Lung (tissue), 12 donors: Measurements from ENCODE around the gene ENDOV. TPM values are rescaled to one million over a fixed set of nuclear protein-coding genes. Genes with fewer than 3 reads are reported as not detected.

Source experiments
- ATAC-seq: fragments of 200-7000 bp; cut with Tn5 transposase; one replicate; pipeline ENCODE4 v1.9.1; 2020; ENCODE audit warnings: moderate number of reproducible peaks; ENCODE audit not compliant: insufficient read depth, low FRiP score
- DNase-seq, 3 donors: peaks; one replicate each; pipeline ENCODE4 v3.0.0-alpha.2; 2013 to 2017
- H3K27ac ChIP-seq, 2 donors: one replicate each; pipeline ENCODE4 v1.5.1; 2013; ENCODE audit warnings: mild to moderate bottlenecking in 2 of 2, moderate library complexity in 2 of 2, control low read depth in 1 of 2, inconsistent platforms in 1 of 2, low read depth in 1 of 2, low read length in 1 of 2
- H3K27me3 ChIP-seq, 3 donors: one replicate each; pipeline ENCODE4 v1.5.1; 2013; ENCODE audit warnings: low read length in 2 of 3; ENCODE audit not compliant: control insufficient read depth in 3 of 3, insufficient read depth in 3 of 3
- H3K36me3 ChIP-seq, 4 donors: one replicate each; pipeline ENCODE4 v1.5.1; 2013; ENCODE audit warnings: low read length in 4 of 4, mild to moderate bottlenecking in 1 of 4, moderate library complexity in 1 of 4; ENCODE audit not compliant: control insufficient read depth in 4 of 4, insufficient read depth in 4 of 4
- H3K4me1 ChIP-seq, 5 donors: one replicate each; pipeline ENCODE4 v1.5.1; 2013; ENCODE audit warnings: low read length in 5 of 5, mild to moderate bottlenecking in 2 of 5, moderate library complexity in 1 of 5; ENCODE audit not compliant: control insufficient read depth in 5 of 5, insufficient read depth in 5 of 5
- H3K4me3 ChIP-seq: one replicate; pipeline ENCODE4 v1.5.1; 2013; ENCODE audit warnings: mild to moderate bottlenecking, control low read depth, moderate library complexity
- H3K9ac ChIP-seq, 2 donors: one replicate each; pipeline ENCODE4 v1.5.1; 2013; ENCODE audit warnings: low read length in 2 of 2, control low read depth in 1 of 2; ENCODE audit not compliant: insufficient read depth in 1 of 2
- H3K9me3 ChIP-seq, 4 donors: one replicate each; pipeline ENCODE4 v1.5.1; 2013; ENCODE audit warnings: low read length in 3 of 4, mild to moderate bottlenecking in 1 of 4, moderate library complexity in 1 of 4; ENCODE audit not compliant: control insufficient read depth in 4 of 4, insufficient read depth in 3 of 4
- WGBS, 2 donors: extraction: QIAGEN DNeasy Blood & Tissue Kit; methylation state at CpG; one replicate each; pipeline ENCODE4 v1.1.7; 2013; 5-methylcytosine and 5-hydroxymethylcytosine counted together
- polyA plus RNA-seq, 2 donors: library from polyadenylated mRNA; stranded (reverse); fragments of 200-250 nt; gene quantifications; one replicate each; pipeline ENCODE4 v1.2.1, GENCODE V29; 2013
- total RNA-seq, 2 donors: library from RNA; depleted of rRNA in 1 of 2; stranded (reverse); fragments of >200 nt in 1 of 2; gene quantifications; one replicate each; pipeline ENCODE4 v1.2.1, GENCODE V29; 2014 to 2021
- TF ChIP-seq, protein P1 (sequence below): IDR thresholded peaks from 2 replicates; pipeline ENCODE4 v1.5.1; 2012; ENCODE audit warnings: mild to moderate bottlenecking; ENCODE audit errors: control extremely low read depth, extremely low read depth
- donor health status: control.
- donor health status: control.
- donor health status: Bipolar disorder and iron deficiency.
- donor health status: healthy.
- donor health status: DM: yes; HTN: yes; CAD: no.

ENDOV gene
- total and polyA plus RNA-seq, 4 donors, result 11.8 to 28.8 (median 22.4) TPM

DNA sequence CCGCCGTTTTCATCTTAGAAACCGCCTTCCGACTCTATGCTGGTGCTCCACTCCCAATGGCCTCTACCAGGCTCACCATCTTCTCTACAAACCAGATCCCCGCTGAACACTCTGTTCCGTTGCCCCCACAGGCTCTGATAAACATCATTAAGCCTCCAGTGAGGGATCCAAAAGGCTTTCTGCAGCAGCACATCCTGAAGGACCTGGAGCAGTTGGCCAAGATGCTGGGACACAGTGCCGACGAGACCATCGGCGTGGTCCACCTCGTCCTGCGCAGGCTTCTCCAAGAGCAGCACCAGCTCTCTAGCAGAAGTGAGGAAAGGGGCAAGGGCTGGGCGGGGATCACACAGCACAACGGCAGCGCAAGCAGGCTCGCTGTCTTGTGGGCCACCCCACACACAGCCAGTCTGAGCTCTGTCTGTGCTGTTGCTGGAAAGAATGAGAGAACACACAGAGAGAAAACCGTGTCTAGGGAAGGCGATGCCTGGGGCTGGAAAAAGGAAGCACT is 33.5 kb upstream of the ENDOV start:
- no peak for DNase-seq
- peaks cover 15 to 69% (median 44%) of the 10 kb centered on the region in 4 donors for H3K36me3 ChIP-seq

DNA sequence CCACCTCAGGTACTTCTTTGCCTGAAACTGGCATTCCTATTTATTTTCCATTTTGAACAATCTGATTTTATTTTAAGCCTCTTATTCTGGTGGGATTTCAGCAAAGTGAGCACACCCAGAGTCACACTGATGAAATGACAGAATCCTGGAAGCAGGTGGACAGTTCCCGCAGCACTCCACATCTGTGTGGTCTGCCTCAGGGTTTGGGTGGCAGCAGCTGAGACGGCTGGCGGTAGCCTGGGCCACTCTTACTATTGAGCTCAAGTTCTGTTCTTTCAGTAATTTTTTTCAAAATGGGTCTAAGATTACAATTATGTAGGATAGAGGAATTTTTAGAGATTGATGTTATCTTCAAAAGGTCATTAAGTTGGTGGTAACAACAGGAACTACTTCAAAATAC is 32.5 kb upstream of the ENDOV start:
- H3K36me3 ChIP-seq, result peaks cover 12 to 72% (median 45%) of the 10 kb centered on the region in 4 donors
- no peak overlapping the region for H3K27ac ChIP-seq
- no peak overlapping the region for H3K9ac ChIP-seq
- no peak for DNase-seq
- no peaks in the 10 kb centered on the region for H3K9me3 ChIP-seq
- no peaks in the 10 kb centered on the region for H3K4me1 ChIP-seq
- WGBS, 2 donors, result 94 to 98% methylated on average over 3 of the region's 3 CpGs
- no peak overlapping the region for H3K4me3 ChIP-seq
- H3K27me3 ChIP-seq, result no peaks in the 10 kb centered on the region
- ATAC-seq, result no peak
- TF ChIP-seq, protein P1, sequence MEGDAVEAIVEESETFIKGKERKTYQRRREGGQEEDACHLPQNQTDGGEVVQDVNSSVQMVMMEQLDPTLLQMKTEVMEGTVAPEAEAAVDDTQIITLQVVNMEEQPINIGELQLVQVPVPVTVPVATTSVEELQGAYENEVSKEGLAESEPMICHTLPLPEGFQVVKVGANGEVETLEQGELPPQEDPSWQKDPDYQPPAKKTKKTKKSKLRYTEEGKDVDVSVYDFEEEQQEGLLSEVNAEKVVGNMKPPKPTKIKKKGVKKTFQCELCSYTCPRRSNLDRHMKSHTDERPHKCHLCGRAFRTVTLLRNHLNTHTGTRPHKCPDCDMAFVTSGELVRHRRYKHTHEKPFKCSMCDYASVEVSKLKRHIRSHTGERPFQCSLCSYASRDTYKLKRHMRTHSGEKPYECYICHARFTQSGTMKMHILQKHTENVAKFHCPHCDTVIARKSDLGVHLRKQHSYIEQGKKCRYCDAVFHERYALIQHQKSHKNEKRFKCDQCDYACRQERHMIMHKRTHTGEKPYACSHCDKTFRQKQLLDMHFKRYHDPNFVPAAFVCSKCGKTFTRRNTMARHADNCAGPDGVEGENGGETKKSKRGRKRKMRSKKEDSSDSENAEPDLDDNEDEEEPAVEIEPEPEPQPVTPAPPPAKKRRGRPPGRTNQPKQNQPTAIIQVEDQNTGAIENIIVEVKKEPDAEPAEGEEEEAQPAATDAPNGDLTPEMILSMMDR, result no peak

More for the DNA sequence above, 33.5 kb upstream of the ENDOV start:
- TF ChIP-seq, protein P1, result no peak
- H3K9ac ChIP-seq, result no peak overlapping the region
- H3K4me1 ChIP-seq, result no peaks in the 10 kb centered on the region
- no peak for ATAC-seq
- 96% methylated on average over 18 of the region's 18 CpGs for WGBS, 2 donors
- no peak overlapping the region for H3K27ac ChIP-seq
- H3K9me3 ChIP-seq, result no peaks in the 10 kb centered on the region
- no peaks in the 10 kb centered on the region for H3K27me3 ChIP-seq
- H3K4me3 ChIP-seq, result no peak overlapping the region

DNA sequence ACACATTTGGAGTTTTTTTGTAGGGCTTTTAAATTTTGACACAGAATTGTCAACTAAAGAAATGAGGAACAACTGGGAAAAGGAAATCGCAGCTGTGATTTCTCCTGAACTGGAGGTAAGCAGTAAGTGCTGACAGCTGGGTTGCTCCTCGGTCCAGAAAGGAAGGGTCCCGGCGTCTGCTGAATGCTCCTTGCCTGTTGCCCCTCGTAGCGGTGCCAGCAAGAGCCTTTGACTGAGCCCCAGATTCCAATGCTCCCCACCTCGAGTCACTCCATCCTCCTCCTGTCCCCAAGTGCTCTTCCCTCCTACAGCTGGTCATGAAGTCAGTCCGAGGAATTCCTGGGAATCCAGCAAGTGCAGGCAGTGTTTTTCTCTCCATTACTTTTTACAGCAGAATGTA is 32.0 kb upstream of the ENDOV start:
- Histone ChIP-seq H3K9ac (no peak overlapping the region), H3K27me3 (no peaks in the 10 kb centered on the region), H3K9me3 (no peaks in the 10 kb centered on the region), H3K4me3 (no peak overlapping the region), H3K4me1 (no peaks in the 10 kb centered on the region), H3K36me3 (peaks cover 12 to 70% (median 47%) of the 10 kb centered on the region in 4 donors), H3K27ac (no peak overlapping the region)
- 91 to 95% methylated on average over 8 of the region's 8 CpGs for WGBS, 2 donors
- TF ChIP-seq, protein P1, result no peak
- no peak for DNase-seq
- ATAC-seq, result no peak
